PC-9 (cell line): Measurements from ENCODE around the gene SLC38A7.

ENCODE experiments used
- EZH2 ChIP-seq: fragments of 200-600 bp; sonication (generic); IDR thresholded peaks from 2 replicates; pipeline ENCODE4 v1.8.0; 2017; ENCODE audit warnings: antibody characterized with exemption, low read depth
- TF ChIP-seq, protein P1 (sequence below): fragments of 200-600 bp; sonication (generic); conservative IDR thresholded peaks from 2 replicates; pipeline ENCODE4 v1.6.1; 2017; ENCODE audit warnings: mixed run types, antibody characterized with exemption, mild to moderate bottlenecking, moderate library complexity

DNA sequence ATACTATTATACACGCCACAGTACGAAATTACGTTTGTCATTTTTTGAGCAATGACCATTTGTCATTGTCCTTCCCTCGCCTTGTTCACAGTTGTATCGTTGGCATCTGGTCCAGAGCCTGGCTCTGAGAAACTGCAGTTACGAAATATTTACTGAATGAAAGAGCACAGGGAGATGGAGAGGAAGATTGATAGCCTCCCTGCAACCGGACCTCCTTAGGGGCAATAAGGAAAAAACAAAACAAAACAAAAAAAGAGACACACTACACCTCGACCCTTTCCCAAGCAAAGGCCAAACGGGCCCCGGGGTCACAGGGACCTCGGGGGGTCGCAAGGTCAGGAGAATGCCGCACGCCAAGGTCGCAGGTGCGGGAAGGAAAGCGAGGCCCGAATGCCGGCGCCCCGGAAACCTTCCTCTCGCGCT, 48.7 kb upstream of the SLC38A7 start:
- TF ChIP-seq, protein P1, sequence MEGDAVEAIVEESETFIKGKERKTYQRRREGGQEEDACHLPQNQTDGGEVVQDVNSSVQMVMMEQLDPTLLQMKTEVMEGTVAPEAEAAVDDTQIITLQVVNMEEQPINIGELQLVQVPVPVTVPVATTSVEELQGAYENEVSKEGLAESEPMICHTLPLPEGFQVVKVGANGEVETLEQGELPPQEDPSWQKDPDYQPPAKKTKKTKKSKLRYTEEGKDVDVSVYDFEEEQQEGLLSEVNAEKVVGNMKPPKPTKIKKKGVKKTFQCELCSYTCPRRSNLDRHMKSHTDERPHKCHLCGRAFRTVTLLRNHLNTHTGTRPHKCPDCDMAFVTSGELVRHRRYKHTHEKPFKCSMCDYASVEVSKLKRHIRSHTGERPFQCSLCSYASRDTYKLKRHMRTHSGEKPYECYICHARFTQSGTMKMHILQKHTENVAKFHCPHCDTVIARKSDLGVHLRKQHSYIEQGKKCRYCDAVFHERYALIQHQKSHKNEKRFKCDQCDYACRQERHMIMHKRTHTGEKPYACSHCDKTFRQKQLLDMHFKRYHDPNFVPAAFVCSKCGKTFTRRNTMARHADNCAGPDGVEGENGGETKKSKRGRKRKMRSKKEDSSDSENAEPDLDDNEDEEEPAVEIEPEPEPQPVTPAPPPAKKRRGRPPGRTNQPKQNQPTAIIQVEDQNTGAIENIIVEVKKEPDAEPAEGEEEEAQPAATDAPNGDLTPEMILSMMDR: no peak
- no peak for TF ChIP-seq EZH2
